Upper lobe of left lung (tissue), 6 donors: ENCODE measurements around the gene OLFML2B. TPM values are rescaled to one million over a fixed set of nuclear protein-coding genes. Genes with fewer than 3 reads are reported as not detected.

Source experiments
- ATAC-seq, 2 donors: fragments of 200-7000 bp; cut with Tn5 transposase; one replicate each; pipeline ENCODE4 v1.9.1; 2022; ENCODE audit warnings: mild to moderate bottlenecking in 2 of 2, moderate library complexity in 2 of 2; ENCODE audit not compliant: low FRiP score in 2 of 2
- DNase-seq, 2 donors: peaks; one replicate each; pipeline ENCODE4 v3.0.0-alpha.2; 2019 to 2020
- H3K27ac ChIP-seq, 4 donors: fragments of 200-600 bp; sonication (generic); one replicate each; pipeline ENCODE4 v1.5.1; 2016 to 2019
- H3K27me3 ChIP-seq, 4 donors: fragments of 200-600 bp; sonication (generic); one replicate each; pipeline ENCODE4 v1.5.1; 2017 to 2019
- H3K36me3 ChIP-seq, 4 donors: fragments of 200-600 bp; sonication (generic); one replicate each; pipeline ENCODE4 v1.5.1; 2016 to 2019
- H3K4me1 ChIP-seq, 4 donors: fragments of 200-600 bp; sonication (generic); one replicate each; pipeline ENCODE4 v1.5.1; 2018 to 2019
- H3K4me3 ChIP-seq, 4 donors: fragments of 200-600 bp; sonication (generic); one replicate each; pipeline ENCODE4 v1.5.1; 2017 to 2019; ENCODE audit warnings: mild to moderate bottlenecking in 2 of 4, moderate library complexity in 1 of 4
- H3K9me3 ChIP-seq, 4 donors: fragments of 200-600 bp; sonication (generic); one replicate each; pipeline ENCODE4 v1.5.1; 2018 to 2019
- CTCF ChIP-seq, 6 experiments: fragments of 450-650 bp in 4 of 6; fragments of 200-600 bp in 2 of 6; sonication (generic) in 2 of 6; IDR thresholded peaks; one replicate each; pipeline ENCODE4 v1.5.1; 2016 to 2019; ENCODE audit warnings: antibody characterized with exemption in 6 of 6
- EP300 ChIP-seq, 4 donors: sonication (generic); formaldehyde crosslinking; IDR thresholded peaks; one replicate each; pipeline ENCODE4 v1.5.1; 2017; ENCODE audit warnings: antibody characterized with exemption in 4 of 4, control low read depth in 2 of 4
- POLR2A ChIP-seq, 4 donors: fragments of 450-650 bp; IDR thresholded peaks; one replicate each; pipeline ENCODE4 v1.5.1; 2016 to 2017; ENCODE audit warnings: antibody characterized with exemption in 4 of 4, mild to moderate bottlenecking in 2 of 4
- POLR2AphosphoS5 ChIP-seq, 2 donors: sonication (generic); formaldehyde crosslinking; IDR thresholded peaks; one replicate each; pipeline ENCODE4 v1.5.1; 2017; ENCODE audit warnings: antibody characterized with exemption in 2 of 2
- WGBS, 2 donors: methylation state at CpG; one replicate each; pipeline ENCODE4 v1.1.5; 2017 to 2018; 5-methylcytosine and 5-hydroxymethylcytosine counted together
- total RNA-seq, 6 donors: library from RNA; depleted of rRNA in 4 of 6; stranded (reverse); fragments of >200 nt in 4 of 6; gene quantifications; one replicate each; pipeline versions ENCODE4 v1.1.0 to v1.2.1, GENCODE V29; 2016 to 2021
- donor health status: DM: no; HTN: no; CAD: no; lungs with moderate emphysema.
- donor health status: DM: no; HTN: yes; CAD: no; lungs with severe emphysema.

The OLFML2B gene
- total RNA-seq, 6 donors from 2014 or later = 5.1 to 51.3 (median 9.9) TPM

- WGBS, 2 donors = 81% methylated on average over 5 of the region's 5 CpGs
- no peak overlapping the region for H3K4me3 ChIP-seq
- H3K36me3 ChIP-seq = no peaks in the 10 kb centered on the region
- ATAC-seq (no peak), DNase-seq (no peak)
- H3K27ac ChIP-seq = no peak overlapping the region
- peaks cover 0 to 8% (median 6%) of the 10 kb centered on the region in 4 donors for H3K9me3 ChIP-seq
- H3K27me3 ChIP-seq = no peaks in the 10 kb centered on the region
- peaks cover 0 to 6% (median 2%) of the 10 kb centered on the region in 4 donors for H3K4me1 ChIP-seq
- TF ChIP-seq EP300 (IDR thresholded peaks at IDR 0.05) = no peak
- no peak for TF ChIP-seq CTCF (IDR thresholded peaks at IDR 0.05)
- TF ChIP-seq POLR2A (IDR thresholded peaks at IDR 0.05) = no peak
- TF ChIP-seq POLR2AphosphoS5 (IDR thresholded peaks at IDR 0.05) = no peak
Measured at GRCh38 chr1:161987872-161988271, 35.8 kb downstream of the OLFML2B start.

GRCh38 chr1:161987303-161987702 is 36.4 kb downstream of the OLFML2B start:
- TF ChIP-seq EP300 (IDR thresholded peaks at IDR 0.05) (no peak), POLR2A (IDR thresholded peaks at IDR 0.05) (no peak), POLR2AphosphoS5 (IDR thresholded peaks at IDR 0.05) (no peak), CTCF (IDR thresholded peaks at IDR 0.05) (no peak)
- ATAC-seq (no peak), DNase-seq (no peak)
- H3K9me3 ChIP-seq = peaks cover 0 to 8% (median 6%) of the 10 kb centered on the region in 4 donors
- 58 to 64% methylated on average over 1 of the region's 1 CpG for WGBS, 2 donors
- H3K27ac ChIP-seq = no peak overlapping the region
- peaks cover 0 to 6% (median 2%) of the 10 kb centered on the region in 4 donors for H3K4me1 ChIP-seq
- no peaks in the 10 kb centered on the region for H3K27me3 ChIP-seq
- H3K4me3 ChIP-seq = no peak overlapping the region
- no peaks in the 10 kb centered on the region for H3K36me3 ChIP-seq

GRCh38 chr1:161986328-161986727 is 37.3 kb downstream of the OLFML2B start:
- no peaks in the 10 kb centered on the region for H3K27me3 ChIP-seq
- H3K9me3 ChIP-seq = peaks cover 0 to 8% (median 6%) of the 10 kb centered on the region in 4 donors
- no peaks in the 10 kb centered on the region for H3K36me3 ChIP-seq
- peaks cover 0 to 6% (median 2%) of the 10 kb centered on the region in 4 donors for H3K4me1 ChIP-seq
- no peak for TF ChIP-seq EP300 (IDR thresholded peaks at IDR 0.05)
- TF ChIP-seq POLR2AphosphoS5 (IDR thresholded peaks at IDR 0.05) = no peak
- TF ChIP-seq CTCF (IDR thresholded peaks at IDR 0.05) = no peak
- no peak for TF ChIP-seq POLR2A (IDR thresholded peaks at IDR 0.05)
- H3K27ac ChIP-seq = no peak overlapping the region
- no peak overlapping the region for H3K4me3 ChIP-seq
- 66 to 79% methylated on average over 4 of the region's 4 CpGs for WGBS, 2 donors
- no peak for DNase-seq
- peak in 1 of 2 donors; percentile 3 for ATAC-seq

- no peak for DNase-seq
- Histone ChIP-seq H3K27me3 (no peaks in the 10 kb centered on the region), H3K4me3 (no peak overlapping the region), H3K36me3 (no peaks in the 10 kb centered on the region), H3K4me1 (peaks cover 0 to 6% (median 2%) of the 10 kb centered on the region in 4 donors), H3K27ac (no peak overlapping the region), H3K9me3 (peaks cover 0 to 8% (median 6%) of the 10 kb centered on the region in 4 donors)
- 69 to 80% methylated on average over 5 of the region's 5 CpGs for WGBS, 2 donors
- TF ChIP-seq POLR2AphosphoS5 (IDR thresholded peaks at IDR 0.05) (no peak), POLR2A (IDR thresholded peaks at IDR 0.05) (no peak), EP300 (IDR thresholded peaks at IDR 0.05) (no peak), CTCF (IDR thresholded peaks at IDR 0.05) (no peak)
- no peak for ATAC-seq
Measured at GRCh38 chr1:161985301-161985822, 38.3 kb downstream of the OLFML2B start.

GRCh38 chr1:161983725-161984124 is 39.9 kb downstream of the OLFML2B start:
- Histone ChIP-seq H3K27ac (no peak overlapping the region), H3K9me3 (peaks cover 0 to 8% (median 6%) of the 10 kb centered on the region in 4 donors), H3K4me3 (no peak overlapping the region), H3K4me1 (peaks cover 0 to 2% (median 0%) of the 10 kb centered on the region in 4 donors), H3K36me3 (no peaks in the 10 kb centered on the region), H3K27me3 (no peaks in the 10 kb centered on the region)
- TF ChIP-seq CTCF (IDR thresholded peaks at IDR 0.05) (no peak), EP300 (IDR thresholded peaks at IDR 0.05) (no peak), POLR2AphosphoS5 (IDR thresholded peaks at IDR 0.05) (no peak), POLR2A (IDR thresholded peaks at IDR 0.05) (no peak)
- WGBS, 2 donors = 95 to 96% methylated on average over 21 to 22 of the region's 22 CpGs
- ATAC-seq (no peak), DNase-seq (peak in 1 of 2 donors; percentile 46)
